AG08395 (cell line): ENCODE results near the gene TMEM135.

ENCODE experiments used
- DNase-seq: peaks from one replicate; pipeline ENCODE4 v3.0.0; 2012; ENCODE audit warnings: mixed read lengths, low spot score

Gene TMEM135

GRCh38 chr11:87194985-87195820 is 157.5 kb downstream of the TMEM135 start:
- DNase-seq = no peak

GRCh38 chr11:87198266-87198881 is 160.6 kb downstream of the TMEM135 start:
- DNase-seq = no peak

GRCh38 chr11:87201376-87201775 is 163.6 kb downstream of the TMEM135 start:
- no peak for DNase-seq

- DNase-seq = no peak
Observed at GRCh38 chr11:87203907-87204602, 166.3 kb downstream of the TMEM135 start.

GRCh38 chr11:87212891-87213290 is 175.2 kb downstream of the TMEM135 start:
- DNase-seq = no peak

- DNase-seq = no peak
Observed at GRCh38 chr11:87213444-87213843, 175.7 kb downstream of the TMEM135 start.

GRCh38 chr11:87215236-87215635 is 177.5 kb downstream of the TMEM135 start:
- no peak for DNase-seq

- no peak for DNase-seq
Observed at GRCh38 chr11:87219266-87219665, 181.5 kb downstream of the TMEM135 start.

GRCh38 chr11:87223816-87224215 is 186.1 kb downstream of the TMEM135 start:
- DNase-seq = peak; percentile 54

GRCh38 chr11:87224486-87224885 is 186.8 kb downstream of the TMEM135 start:
- DNase-seq = no peak

GRCh38 chr11:87228820-87229219 is 191.1 kb downstream of the TMEM135 start:
- DNase-seq = no peak

GRCh38 chr11:87230995-87231394 is 193.3 kb downstream of the TMEM135 start:
- DNase-seq = no peak

GRCh38 chr11:87232320-87232719 is 194.6 kb downstream of the TMEM135 start:
- DNase-seq = no peak

GRCh38 chr11:87235366-87235765 is 197.6 kb downstream of the TMEM135 start:
- no peak for DNase-seq

- DNase-seq = peak; percentile 9
Observed at GRCh38 chr11:87236368-87236767, 198.6 kb downstream of the TMEM135 start.

GRCh38 chr11:87239001-87239400 is 201.3 kb downstream of the TMEM135 start:
- DNase-seq = no peak

- no peak for DNase-seq
Observed at GRCh38 chr11:87239531-87239930, 201.8 kb downstream of the TMEM135 start.

GRCh38 chr11:87251560-87251959 is 213.8 kb downstream of the TMEM135 start:
- DNase-seq = no peak

- no peak for DNase-seq
Observed at GRCh38 chr11:87252869-87253268, 215.1 kb downstream of the TMEM135 start.

- DNase-seq = no peak
Observed at GRCh38 chr11:87254562-87254961, 216.8 kb downstream of the TMEM135 start.

- DNase-seq = no peak
Observed at GRCh38 chr11:87255589-87255988, 217.9 kb downstream of the TMEM135 start.

- DNase-seq = no peak
Observed at GRCh38 chr11:87256694-87257340, 219.1 kb downstream of the TMEM135 start.
